HG02678 (cell line): Measurements from ENCODE around the gene ATXN7L1.
"Not testable (repeated sequence)": the region's sequence is repeated elsewhere in the genome, so short reads cannot be mapped to it uniquely, and the experiment has no call there.

Experiments used
- ATAC-seq: cut with Tn5 transposase; IDR thresholded peaks from one replicate; pipeline ENCODE4 v1.9.1; 2021; ENCODE audit warnings: mild to moderate bottlenecking, moderate library complexity; ENCODE audit not compliant: unreplicated experiment

Gene ATXN7L1

GRCh38 chr7:105862770-105863169, 13.6 kb downstream of the ATXN7L1 start:
- no peak for ATAC-seq

- ATAC-seq, result no peak
These were observed 14.1 kb downstream of the ATXN7L1 start for GRCh38 chr7:105862276-105862675.

GRCh38 chr7:105861224-105861623, 15.2 kb downstream of the ATXN7L1 start:
- no peak for ATAC-seq

- ATAC-seq, result no peak
These were observed 15.6 kb downstream of the ATXN7L1 start for GRCh38 chr7:105860793-105861192.

GRCh38 chr7:105857009-105857952, 19.1 kb downstream of the ATXN7L1 start:
- ATAC-seq, result no peak

GRCh38 chr7:105854498-105854897, 21.9 kb downstream of the ATXN7L1 start:
- no peak for ATAC-seq

- ATAC-seq, result no peak
These were observed 22.4 kb downstream of the ATXN7L1 start for GRCh38 chr7:105853931-105854419.

GRCh38 chr7:105851064-105851463, 25.3 kb downstream of the ATXN7L1 start:
- no peak for ATAC-seq

GRCh38 chr7:105849122-105849855, 27.1 kb downstream of the ATXN7L1 start:
- no peak for ATAC-seq

DNA sequence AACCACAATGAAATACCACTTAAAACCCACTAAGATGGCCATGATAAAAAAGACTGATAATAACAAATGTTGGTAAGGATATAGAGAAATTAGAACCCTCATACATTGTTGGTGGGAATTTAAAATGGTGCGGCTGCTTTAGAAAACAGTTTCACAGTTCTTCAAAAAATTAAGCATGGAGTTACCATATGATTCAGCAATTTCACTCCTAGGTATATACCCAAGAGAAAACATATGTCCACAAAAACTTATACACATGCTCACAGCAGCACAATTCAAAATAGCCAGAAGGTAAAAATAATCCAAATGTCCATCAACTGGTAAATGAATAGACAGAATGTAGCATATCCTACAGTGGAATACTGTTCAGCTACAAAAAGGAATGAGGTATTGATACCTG, 30.0 kb downstream of the ATXN7L1 start:
- ATAC-seq, result no peak

- not testable (repeated sequence) for ATAC-seq
These were observed 31.7 kb downstream of the ATXN7L1 start for GRCh38 chr7:105844681-105845080.

GRCh38 chr7:105841866-105842265, 34.5 kb downstream of the ATXN7L1 start:
- no peak for ATAC-seq

- ATAC-seq, result no peak
These were observed 35.2 kb downstream of the ATXN7L1 start for GRCh38 chr7:105840981-105841749.

GRCh38 chr7:105839266-105839665, 37.1 kb downstream of the ATXN7L1 start:
- ATAC-seq, result no peak

- no peak for ATAC-seq
These were observed 37.7 kb downstream of the ATXN7L1 start for GRCh38 chr7:105838627-105839231.

DNA sequence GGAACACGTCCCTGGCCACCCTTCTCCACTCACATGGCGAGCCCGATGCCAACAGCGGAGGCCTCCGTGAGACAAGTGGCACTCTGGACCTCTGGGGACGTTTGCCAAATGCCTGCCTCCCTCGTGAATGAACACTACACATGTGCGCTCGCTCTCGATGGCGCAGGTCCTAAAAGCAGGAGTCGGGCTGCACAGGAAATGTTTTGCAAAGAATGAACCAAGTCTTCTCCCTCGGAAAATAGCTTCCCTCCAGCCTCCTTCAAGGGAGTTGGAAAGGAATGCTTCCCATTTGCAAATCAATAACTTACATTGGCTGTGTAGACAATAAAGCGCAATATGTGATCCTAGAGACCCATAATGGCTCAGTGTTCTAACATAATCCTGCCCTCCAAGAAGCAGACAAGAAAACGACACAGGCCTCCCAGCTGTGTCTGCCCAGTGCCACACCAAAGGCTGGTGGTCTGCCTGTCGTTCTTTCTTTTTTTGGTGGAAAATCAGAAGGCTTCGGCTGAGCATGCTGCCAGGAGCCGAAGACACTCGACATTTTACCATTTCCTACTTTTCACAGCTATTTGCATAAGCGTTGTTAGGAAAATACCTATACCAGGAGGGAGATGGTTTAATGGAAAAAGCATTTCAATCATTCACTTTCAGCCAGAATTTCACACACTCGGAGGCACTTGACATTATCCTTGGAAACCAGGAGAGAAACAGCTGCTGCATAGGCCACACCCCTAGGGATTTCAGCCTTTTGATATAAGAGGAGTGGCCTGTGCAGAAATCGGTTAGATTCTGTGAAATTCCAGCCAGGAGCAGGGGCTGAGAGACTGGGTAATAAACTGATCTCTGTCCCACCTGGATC, 38.4 kb downstream of the ATXN7L1 start:
- ATAC-seq, result no peak

GRCh38 chr7:105835441-105835840, 41.0 kb downstream of the ATXN7L1 start:
- ATAC-seq, result no peak

- no peak for ATAC-seq
These were observed 44.4 kb downstream of the ATXN7L1 start for GRCh38 chr7:105831824-105832535.

DNA sequence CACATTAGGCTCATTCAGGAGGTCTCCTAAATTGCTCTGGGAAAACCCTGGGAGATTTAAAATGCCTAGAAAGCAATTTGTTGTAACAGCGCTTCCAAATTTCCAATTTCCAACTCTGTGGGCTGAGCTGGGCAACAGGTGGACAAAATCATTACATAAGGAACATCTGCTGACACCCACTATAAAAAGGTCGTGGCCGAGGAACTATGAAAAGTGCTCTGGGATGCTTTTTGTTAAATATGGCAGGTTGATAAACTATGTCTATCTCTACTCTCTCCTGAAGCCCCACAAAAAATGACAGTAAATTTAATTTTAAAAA, 45.1 kb downstream of the ATXN7L1 start:
- no peak for ATAC-seq
